Panc1 (cell line): Measurements from ENCODE around the gene MTUS2. TPM values are rescaled to one million over a fixed set of nuclear protein-coding genes. Genes with fewer than 3 reads are reported as not detected.

Experiments
- ATAC-seq: fragments of 200-7000 bp; cut with Tn5 transposase; 2 replicates; pipeline ENCODE4 v1.9.1; 2020; ENCODE audit warnings: mild to moderate bottlenecking, moderate library complexity
- BruUV-seq: library from RNA; stranded (reverse); fragments of 400-500 nt; replicated peaks from 2 replicates; lab custom pipeline; 2021; lab: Mats Ljungman, UMichigan
- CTCF ChIA-PET: fragments of 300-600 bp; sonication (Branson Sonifier 250); formaldehyde crosslinking; loops from one replicate; lab custom pipeline; 2022; ENCODE audit warnings: antibody characterized with exemption; lab: Charles Lee
- POLR2A ChIA-PET: fragments of 300-600 bp; sonication (Branson Sonifier 250); formaldehyde crosslinking; loops from one replicate; lab custom pipeline; 2022; ENCODE audit warnings: antibody characterized with exemption; lab: Charles Lee
- DNase-seq: peaks from one replicate; pipeline ENCODE4 v3.0.0-alpha.2; 2010; ENCODE audit warnings: low read depth, low spot score
- H3K27ac ChIP-seq: 2 replicates; pipeline ENCODE4 v1.5.1; 2011; ENCODE audit warnings: mild to moderate bottlenecking, low read length, inconsistent platforms
- H3K27me3 ChIP-seq: fragments of 200-500 bp; sonication (Bioruptor generic); 2 replicates; pipeline ENCODE4 v1.6.0; 2014; ENCODE audit warnings: low read length, inconsistent platforms; ENCODE audit not compliant: control insufficient read depth, insufficient read depth
- H3K36me3 ChIP-seq: fragments of 200-500 bp; sonication (Bioruptor generic); 2 replicates; pipeline ENCODE4 v1.5.1; 2014; ENCODE audit warnings: inconsistent platforms, mild to moderate bottlenecking, low read length, moderate library complexity; ENCODE audit not compliant: control insufficient read depth, insufficient read depth
- H3K4me1 ChIP-seq: 2 replicates; pipeline ENCODE4 v1.5.1; 2011; ENCODE audit warnings: inconsistent platforms, mild to moderate bottlenecking, low read length, moderate library complexity; ENCODE audit not compliant: control insufficient read depth, insufficient read depth
- H3K4me3 ChIP-seq, 2 experiments: 2 replicates each; pipeline ENCODE4 v1.5.1; 2011 to 2012; ENCODE audit warnings: low read depth in 2 of 2, low read length in 2 of 2, mild to moderate bottlenecking in 2 of 2, inconsistent platforms in 1 of 2, moderate library complexity in 1 of 2
- H3K9me3 ChIP-seq: fragments of 200-500 bp; sonication (Bioruptor generic); 2 replicates; pipeline ENCODE4 v1.5.1; 2014; ENCODE audit warnings: low read depth, mild to moderate bottlenecking, inconsistent platforms, low read length, moderate library complexity; ENCODE audit not compliant: control insufficient read depth, insufficient read depth
- CTCF ChIP-seq: fragments of 450-650 bp; IDR thresholded peaks from 2 replicates; pipeline ENCODE4 v1.5.1; 2017; ENCODE audit warnings: mild to moderate bottlenecking
- POLR2AphosphoS5 ChIP-seq: IDR thresholded peaks from 2 replicates; pipeline ENCODE4 v1.6.1; 2012; ENCODE audit warnings: mild to moderate bottlenecking, low read depth, low read length, moderate library complexity
- REST ChIP-seq, 2 experiments: IDR thresholded peaks; 2 replicates each; pipeline ENCODE4 v1.6.1; 2011 to 2012; ENCODE audit warnings: low read depth in 2 of 2, control low read depth in 1 of 2, low read length in 1 of 2, mild to moderate bottlenecking in 1 of 2, moderate library complexity in 1 of 2; ENCODE audit not compliant: insufficient read depth in 1 of 2
- SIN3A ChIP-seq: IDR thresholded peaks from 2 replicates; pipeline ENCODE4 v1.6.1; 2012; ENCODE audit warnings: low read depth, mild to moderate bottlenecking, low read length, moderate library complexity, borderline replicate concordance; ENCODE audit not compliant: insufficient read depth
- TCF7L2 ChIP-seq: IDR thresholded peaks from 2 replicates; pipeline ENCODE4 v1.6.1; 2011; ENCODE audit warnings: mild to moderate bottlenecking, low read depth, low read length, inconsistent platforms
- in situ Hi-C: cut with HindIII; loops from 2 replicates; pipeline ENCODE4 v1.10.0; 2016; ENCODE audit warnings: low sequenced_read_pairs, low pct_unique_long_range_greater_than_20kb
- intact Hi-C: fragments of 100-400 bp; cut with micrococcal nuclease; formaldehyde crosslinking; loops from one replicate; pipeline ENCODE4 v1.10.0; 2022; ENCODE audit not compliant: unreplicated experiment
- total RNA-seq: library from RNA; stranded (reverse); gene quantifications from one replicate; pipeline ENCODE4 v1.2.1, GENCODE V29; 2021; ENCODE audit not compliant: unreplicated experiment

Gene MTUS2
- total RNA-seq, 1 experiment from 2014 or later = 0.05 TPM

DNA sequence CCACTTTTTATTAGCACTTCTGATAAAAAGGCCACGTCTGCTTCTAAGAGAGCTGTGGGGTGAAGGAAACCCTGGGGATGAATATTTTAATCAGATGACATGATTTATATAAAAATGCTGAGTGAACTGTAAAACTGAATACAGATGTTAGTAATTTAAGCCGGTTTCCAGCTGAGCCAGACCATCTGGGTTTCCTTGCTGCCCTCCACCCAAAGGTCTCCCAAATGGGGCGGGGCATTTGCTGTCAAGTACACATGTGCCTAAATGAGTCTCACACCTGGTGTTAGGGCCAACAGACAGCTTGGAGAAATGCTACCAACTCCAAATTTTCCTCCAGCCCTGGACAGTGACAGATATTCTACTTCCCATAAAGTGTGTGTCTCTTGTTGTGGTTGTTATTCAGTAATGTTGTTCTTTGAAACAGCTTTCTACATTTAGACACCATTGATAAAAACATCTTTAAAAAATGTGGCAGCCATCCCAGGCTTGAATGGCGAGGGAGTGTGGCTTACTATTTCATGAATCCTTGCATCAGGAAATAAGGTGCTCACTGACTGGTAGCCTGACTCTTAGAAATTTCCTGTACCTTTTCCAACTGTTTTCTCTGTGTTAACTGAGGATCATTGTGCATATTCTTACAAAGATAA lies 350.4 kb downstream of the MTUS2 start:
- CTCF ChIA-PET = no interaction called here
- ATAC-seq (no peak), DNase-seq (no peak)
- Histone ChIP-seq H3K36me3 (no peaks in the 10 kb centered on the region), H3K9me3 (no peaks in the 10 kb centered on the region), H3K4me1 (no peaks in the 10 kb centered on the region), H3K27ac (no peak overlapping the region), H3K4me3 (no peak overlapping the region), H3K27me3 (no peaks in the 10 kb centered on the region)
- intact Hi-C loops = no loop called here
- POLR2A ChIA-PET = no interaction called here
- in situ Hi-C loops = no loop called here
- no TSS peak for BruUV-seq
- TF ChIP-seq REST (IDR thresholded peaks at IDR 0.05; ENCODE audit: insufficient read depth in 1 of 2, low read depth in 2 of 2, low read length in 1 of 2) (no peak), CTCF (no peak), TCF7L2 (no peak)

- Histone ChIP-seq H3K9me3 (no peaks in the 10 kb centered on the region), H3K27me3 (no peaks in the 10 kb centered on the region), H3K4me3 (no peak overlapping the region), H3K4me1 (no peaks in the 10 kb centered on the region), H3K27ac (no peak overlapping the region), H3K36me3 (no peaks in the 10 kb centered on the region)
- CTCF ChIA-PET = no interaction called here
- intact Hi-C loops = no loop called here
- DNase-seq = no peak
- in situ Hi-C loops = no loop called here
- no peak for ATAC-seq
- no TSS peak for BruUV-seq
- TF ChIP-seq SIN3A (no peak), CTCF (no peak), TCF7L2 (no peak), POLR2AphosphoS5 (no peak), REST (IDR thresholded peaks at IDR 0.05; ENCODE audit: insufficient read depth in 1 of 2, low read depth in 2 of 2, low read length in 1 of 2) (no peak)
- POLR2A ChIA-PET = no interaction called here
Observed at GRCh38 chr13:29171244-29171643, 351.1 kb downstream of the MTUS2 start.
